Trophoblast cell (in vitro differentiated cells and primary cell): ENCODE results near the gene CSF1.

ENCODE experiments used
- DNase-seq, 2 donors: peaks; one replicate each; pipeline ENCODE4 v3.0.0-alpha.2; 2016
- H2AFZ ChIP-seq: 2 replicates; pipeline ENCODE4 v1.6.1; 2013; ENCODE audit warnings: low read length, moderate library complexity, mild to moderate bottlenecking; ENCODE audit not compliant: insufficient read depth, poor library complexity
- H2AK5ac ChIP-seq: 2 replicates; pipeline ENCODE4 v1.6.1; 2013; ENCODE audit warnings: mild to moderate bottlenecking, low read length
- H2BK120ac ChIP-seq: 2 replicates; pipeline ENCODE4 v1.6.1; 2013; ENCODE audit warnings: low read length, mild to moderate bottlenecking, moderate library complexity; ENCODE audit not compliant: insufficient read depth, poor library complexity
- H2BK12ac ChIP-seq: 2 replicates; pipeline ENCODE4 v1.6.1; 2013; ENCODE audit warnings: mild to moderate bottlenecking, low read length, moderate library complexity
- H2BK5ac ChIP-seq: 2 replicates; pipeline ENCODE4 v1.6.1; 2013; ENCODE audit warnings: low read length, low read depth, moderate library complexity, mild to moderate bottlenecking; ENCODE audit not compliant: poor library complexity
- H3K14ac ChIP-seq: 2 replicates; pipeline ENCODE4 v1.6.1; 2013; ENCODE audit warnings: mild to moderate bottlenecking, low read length
- H3K18ac ChIP-seq: 2 replicates; pipeline ENCODE4 v1.6.1; 2013; ENCODE audit warnings: mild to moderate bottlenecking, low read length
- H3K23ac ChIP-seq: 2 replicates; pipeline ENCODE4 v1.6.1; 2013; ENCODE audit warnings: low read length
- H3K27ac ChIP-seq: 2 replicates; pipeline ENCODE4 v1.5.1; 2013; ENCODE audit warnings: low read depth, mild to moderate bottlenecking, inconsistent platforms, low read length, moderate library complexity
- H3K27me3 ChIP-seq: 2 replicates; pipeline ENCODE4 v1.6.1; 2013; ENCODE audit warnings: inconsistent platforms, mild to moderate bottlenecking, low read length, moderate library complexity; ENCODE audit not compliant: insufficient read depth
- H3K36me3 ChIP-seq, 2 experiments: 1 replicate in 1 of 2; 2 replicates in 1 of 2; pipeline ENCODE4 v1.6.1; 2013; ENCODE audit warnings: low read length in 2 of 2, mild to moderate bottlenecking in 2 of 2, moderate library complexity in 1 of 2; ENCODE audit not compliant: insufficient read depth in 2 of 2, control insufficient read depth in 1 of 2
- H3K4ac ChIP-seq: 2 replicates; pipeline ENCODE4 v1.6.1; 2013; ENCODE audit warnings: low read depth, mild to moderate bottlenecking, low read length, moderate library complexity
- H3K4me1 ChIP-seq, 2 experiments: 1 replicate in 1 of 2; 2 replicates in 1 of 2; pipeline ENCODE4 v1.6.1; 2013; ENCODE audit warnings: low read length in 2 of 2, mild to moderate bottlenecking in 2 of 2, moderate library complexity in 1 of 2; ENCODE audit not compliant: insufficient read depth in 2 of 2, control insufficient read depth in 1 of 2
- H3K4me2 ChIP-seq: 2 replicates; pipeline ENCODE4 v1.6.1; 2013; ENCODE audit warnings: inconsistent platforms, mild to moderate bottlenecking, low read length, moderate library complexity
- H3K4me3 ChIP-seq: 2 replicates; pipeline ENCODE4 v1.5.1; 2013; ENCODE audit warnings: mild to moderate bottlenecking, low read depth, low read length, inconsistent platforms
- H3K79me1 ChIP-seq: one replicate; pipeline ENCODE4 v1.6.1; 2013; ENCODE audit warnings: low read length
- H3K79me2 ChIP-seq: 2 replicates; pipeline ENCODE4 v1.6.1; 2013; ENCODE audit warnings: low read length, mild to moderate bottlenecking; ENCODE audit not compliant: control insufficient read depth, insufficient read depth, poor library complexity
- H3K9ac ChIP-seq: 2 replicates; pipeline ENCODE4 v1.6.1; 2013; ENCODE audit warnings: mild to moderate bottlenecking, low read length
- H3K9me3 ChIP-seq: 2 replicates; pipeline ENCODE4 v1.6.1; 2013; ENCODE audit warnings: low read depth, mild to moderate bottlenecking, control low read depth, inconsistent platforms, low read length; ENCODE audit not compliant: insufficient read depth
- H4K12ac ChIP-seq: 2 replicates; pipeline ENCODE4 v1.6.1; 2013; ENCODE audit warnings: low read depth, mild to moderate bottlenecking, low read length, moderate library complexity
- H4K8ac ChIP-seq: 2 replicates; pipeline ENCODE4 v1.6.1; 2013; ENCODE audit warnings: low read depth, mild to moderate bottlenecking, low read length, moderate library complexity
- H4K91ac ChIP-seq: one replicate; pipeline ENCODE4 v1.6.1; 2013; ENCODE audit warnings: low read depth, mild to moderate bottlenecking, low read length, moderate library complexity
- WGBS: extraction: QIAGEN DNeasy Blood & Tissue Kit; methylation state at CpG from one replicate; pipeline ENCODE4 v1.1.7; 2013; ENCODE audit warnings: missing lambda C conversion rate; ENCODE audit not compliant: insufficient read length, insufficient coverage; ENCODE audit errors: extremely low coverage; 5-methylcytosine and 5-hydroxymethylcytosine counted together

Gene CSF1

DNA sequence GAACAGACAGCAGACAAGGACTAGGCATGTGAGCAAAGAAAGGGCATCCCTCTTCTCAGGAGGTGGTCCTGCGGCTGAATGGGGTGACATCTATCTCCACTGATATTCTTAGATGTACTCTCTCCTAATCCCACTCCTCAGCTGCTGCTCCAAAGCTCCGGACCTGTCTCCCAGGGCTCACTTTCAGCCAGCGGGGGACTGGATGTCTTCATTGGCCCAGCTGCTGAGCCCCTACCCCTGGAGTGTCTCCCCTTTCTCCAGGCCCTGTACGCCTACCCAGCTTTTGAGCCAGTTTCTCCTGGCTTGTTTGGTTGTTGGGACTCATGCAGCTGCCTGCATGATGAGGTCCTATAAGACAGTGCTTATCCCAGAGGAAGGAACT lies 28.8 kb upstream of the CSF1 start:
- Histone ChIP-seq H3K9ac (no peak overlapping the region), H2AK5ac (no peak overlapping the region), H3K79me2 (peaks cover 3% of the 10 kb centered on the region), H4K91ac (peak overlapping the region; percentile 30), H3K27me3 (no peaks in the 10 kb centered on the region), H2BK5ac (no peak overlapping the region), H3K36me3 (no peaks in the 10 kb centered on the region), H3K9me3 (no peaks in the 10 kb centered on the region), H3K4me2 (no peak overlapping the region), H3K79me1 (peaks cover 14% of the 10 kb centered on the region), H3K4me1 (peaks cover 27 to 32% of the 10 kb centered on the region in 2 experiments), H3K4me3 (no peak overlapping the region), H4K8ac (no peak overlapping the region), H2BK12ac (peak overlapping the region; percentile 35), H4K12ac (no peak overlapping the region), H2BK120ac (no peak overlapping the region), H2AFZ (no peak overlapping the region), H3K4ac (no peak overlapping the region), H3K23ac (no peak overlapping the region), H3K27ac (no peak overlapping the region), H3K18ac (no peak overlapping the region), H3K14ac (no peak overlapping the region)
- DNase-seq, result no peak
- no CpG with 5 or more reads among the region's 4 CpGs for WGBS

DNA sequence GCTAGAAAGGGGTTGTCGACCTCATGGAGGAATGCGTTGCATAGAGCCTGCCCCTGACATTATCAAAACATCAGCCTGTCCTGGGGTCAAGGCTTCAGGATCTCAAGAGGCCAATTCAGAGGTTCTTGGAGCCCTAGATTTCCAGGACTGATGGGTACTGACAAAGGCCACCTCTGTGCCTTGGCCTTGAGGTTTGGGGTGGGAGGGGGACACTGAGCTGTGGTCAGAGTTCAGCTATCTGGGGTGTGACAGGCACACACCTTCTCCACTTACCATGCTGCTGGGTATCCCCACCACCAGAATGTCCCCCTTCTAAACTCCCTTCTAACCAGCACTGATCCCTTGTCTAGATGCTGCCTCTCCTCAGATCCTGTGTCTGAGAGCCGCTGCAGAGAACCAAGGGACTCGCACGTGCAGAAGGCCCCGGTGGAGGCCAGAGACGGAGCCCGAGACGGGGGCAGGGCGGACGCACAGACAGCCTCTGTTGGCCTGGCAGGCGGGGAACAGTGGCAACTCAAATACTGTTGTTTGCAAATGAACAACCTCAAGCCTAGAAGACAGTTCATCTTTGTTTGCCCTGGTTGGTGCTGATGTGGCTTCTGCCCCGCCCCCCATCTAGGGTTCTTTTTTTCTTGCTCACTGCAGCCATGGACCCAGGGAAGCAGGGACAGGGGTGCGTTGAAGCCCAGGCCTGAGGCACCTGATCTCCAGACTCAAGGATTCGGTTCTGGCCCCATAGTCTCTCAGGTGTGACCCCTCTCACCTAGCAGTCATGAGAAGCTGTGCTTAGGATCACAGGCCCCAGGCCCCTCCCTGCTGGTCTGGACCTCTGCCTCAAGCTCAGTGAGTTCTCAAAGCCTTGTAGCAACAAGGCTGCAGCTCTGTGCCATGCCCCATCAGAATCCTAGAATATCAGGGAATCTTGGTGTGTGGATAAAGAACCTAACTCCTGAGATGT lies 28.1 kb upstream of the CSF1 start:
- no peak overlapping the region for H4K12ac ChIP-seq
- H3K23ac ChIP-seq, result no peak overlapping the region
- H3K4me2 ChIP-seq, result no peak overlapping the region
- no peak overlapping the region for H2BK120ac ChIP-seq
- H2AK5ac ChIP-seq, result no peak overlapping the region
- no peaks in the 10 kb centered on the region for H3K36me3 ChIP-seq
- no peak overlapping the region for H3K4me3 ChIP-seq
- peak overlapping the region; percentile 38 for H4K91ac ChIP-seq
- no peak overlapping the region for H3K4ac ChIP-seq
- no peak overlapping the region for H4K8ac ChIP-seq
- no peak overlapping the region for H2BK12ac ChIP-seq
- no peak overlapping the region for H3K18ac ChIP-seq
- no peak overlapping the region for H2AFZ ChIP-seq
- H3K9me3 ChIP-seq, result no peaks in the 10 kb centered on the region
- WGBS, result no CpG with 5 or more reads among the region's 15 CpGs
- H3K27ac ChIP-seq, result no peak overlapping the region
- H3K4me1 ChIP-seq, result peaks cover 23 to 27% of the 10 kb centered on the region in 2 experiments
- H2BK5ac ChIP-seq, result no peak overlapping the region
- peaks cover 10% of the 10 kb centered on the region for H3K79me1 ChIP-seq
- H3K27me3 ChIP-seq, result no peaks in the 10 kb centered on the region
- peaks cover 2% of the 10 kb centered on the region for H3K79me2 ChIP-seq
- H3K14ac ChIP-seq, result no peak overlapping the region
- DNase-seq, result no peak
- no peak overlapping the region for H3K9ac ChIP-seq

DNA sequence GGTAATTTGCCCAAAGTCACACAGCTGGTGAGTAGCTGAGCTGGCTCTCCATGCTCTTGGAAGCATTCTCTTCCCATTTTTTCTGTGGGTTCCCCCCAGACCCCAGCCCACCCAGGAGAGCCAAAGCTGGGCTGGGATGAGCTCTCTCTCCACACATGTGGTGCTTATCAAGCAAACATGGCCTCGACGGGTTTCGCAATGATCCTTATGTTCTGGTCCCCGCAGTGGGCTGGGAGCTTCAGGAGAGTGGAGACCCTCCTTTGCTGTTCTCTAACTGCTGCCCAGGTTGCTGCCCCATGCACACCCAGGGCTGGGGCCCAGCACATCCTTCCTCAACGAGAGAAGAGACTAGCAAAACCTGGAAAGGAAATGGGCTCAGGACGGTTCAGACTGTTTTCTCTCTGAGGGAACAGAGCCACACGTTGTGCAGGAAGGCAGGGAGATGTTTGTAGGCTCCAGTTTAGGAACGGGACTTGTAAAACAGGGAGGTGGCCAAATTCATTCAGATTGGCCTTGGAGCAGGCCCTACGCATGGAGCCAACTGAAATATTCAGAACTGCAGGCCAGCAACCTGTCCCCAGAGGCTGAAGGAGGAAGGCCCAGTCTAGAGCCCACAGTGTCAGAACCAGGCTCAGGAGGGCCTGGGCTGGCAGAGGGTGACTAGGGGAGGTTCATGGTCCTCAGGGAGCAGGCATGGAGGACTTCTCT lies 27.2 kb upstream of the CSF1 start:
- no peak overlapping the region for H3K4me2 ChIP-seq
- H3K27me3 ChIP-seq, result no peaks in the 10 kb centered on the region
- no peak overlapping the region for H3K18ac ChIP-seq
- no peak overlapping the region for H4K12ac ChIP-seq
- H3K79me2 ChIP-seq, result no peaks in the 10 kb centered on the region
- peak overlapping the region; percentile 9 for H2AK5ac ChIP-seq
- H4K8ac ChIP-seq, result no peak overlapping the region
- no peaks in the 10 kb centered on the region for H3K36me3 ChIP-seq
- H3K9me3 ChIP-seq, result no peaks in the 10 kb centered on the region
- no peak overlapping the region for H3K4ac ChIP-seq
- H2BK12ac ChIP-seq, result no peak overlapping the region
- H3K4me3 ChIP-seq, result no peak overlapping the region
- peaks cover 4% of the 10 kb centered on the region for H3K79me1 ChIP-seq
- no peak overlapping the region for H3K14ac ChIP-seq
- H2AFZ ChIP-seq, result no peak overlapping the region
- no peak overlapping the region for H2BK120ac ChIP-seq
- peak overlapping the region; percentile 38 for H4K91ac ChIP-seq
- H3K9ac ChIP-seq, result no peak overlapping the region
- no peak overlapping the region for H3K23ac ChIP-seq
- H2BK5ac ChIP-seq, result no peak overlapping the region
- WGBS, result no CpG with 5 or more reads among the region's 9 CpGs
- DNase-seq, result no peak
- peaks cover 16 to 21% of the 10 kb centered on the region in 2 experiments for H3K4me1 ChIP-seq
- H3K27ac ChIP-seq, result no peak overlapping the region

DNA sequence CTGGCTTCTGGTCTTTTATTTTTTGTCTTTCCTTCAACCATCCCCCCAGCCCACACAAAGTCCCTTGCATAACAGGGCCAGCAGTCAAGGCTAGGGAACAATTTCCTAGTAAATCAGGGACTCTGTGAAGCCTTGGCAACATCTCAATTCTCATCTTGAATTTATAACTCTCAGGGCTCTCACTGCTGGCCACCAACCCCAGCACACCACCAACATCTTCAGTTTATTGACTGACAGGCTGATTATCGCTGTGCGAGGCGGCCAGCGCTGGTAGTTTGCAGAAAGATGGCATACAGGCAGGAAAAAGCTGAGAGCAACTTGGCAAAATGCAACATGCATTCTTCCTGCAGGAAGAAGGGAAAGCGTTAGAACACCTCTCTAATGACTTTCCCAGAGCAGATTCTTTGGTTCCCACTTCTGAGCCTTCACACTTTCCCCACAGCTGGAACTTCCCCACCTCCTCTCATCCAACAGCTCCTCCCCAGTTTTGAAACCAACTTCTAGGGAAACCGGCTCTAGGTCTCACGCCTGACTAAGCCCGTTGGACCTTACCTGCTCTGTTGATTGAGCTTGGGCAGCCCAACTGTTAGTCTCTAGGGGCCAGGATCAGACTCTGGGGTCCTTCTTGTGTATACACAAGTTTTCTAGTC lies 26.3 kb upstream of the CSF1 start:
- H3K27me3 ChIP-seq, result no peaks in the 10 kb centered on the region
- H3K9ac ChIP-seq, result no peak overlapping the region
- no peak overlapping the region for H4K12ac ChIP-seq
- no peak overlapping the region for H3K4me2 ChIP-seq
- no peaks in the 10 kb centered on the region for H3K36me3 ChIP-seq
- no peak overlapping the region for H4K8ac ChIP-seq
- H3K4me3 ChIP-seq, result no peak overlapping the region
- no peak overlapping the region for H2BK12ac ChIP-seq
- no peak overlapping the region for H4K91ac ChIP-seq
- H3K18ac ChIP-seq, result no peak overlapping the region
- H3K4ac ChIP-seq, result no peak overlapping the region
- DNase-seq, result no peak
- WGBS, result no CpG with 5 or more reads among the region's 8 CpGs
- H3K79me2 ChIP-seq, result no peaks in the 10 kb centered on the region
- no peak overlapping the region for H2BK5ac ChIP-seq
- no peaks in the 10 kb centered on the region for H3K9me3 ChIP-seq
- peaks cover 11 to 16% of the 10 kb centered on the region in 2 experiments for H3K4me1 ChIP-seq
- H3K14ac ChIP-seq, result no peak overlapping the region
- peaks cover 4% of the 10 kb centered on the region for H3K79me1 ChIP-seq
- no peak overlapping the region for H2AFZ ChIP-seq
- no peak overlapping the region for H3K27ac ChIP-seq
- H3K23ac ChIP-seq, result no peak overlapping the region
- H2AK5ac ChIP-seq, result no peak overlapping the region
- H2BK120ac ChIP-seq, result no peak overlapping the region
